Measurements from ENCODE around the gene ONECUT3.
A peak's percentile ranks its signal among the peaks of the same experiment; 100 is the strongest.

Gene ONECUT3

DNA sequence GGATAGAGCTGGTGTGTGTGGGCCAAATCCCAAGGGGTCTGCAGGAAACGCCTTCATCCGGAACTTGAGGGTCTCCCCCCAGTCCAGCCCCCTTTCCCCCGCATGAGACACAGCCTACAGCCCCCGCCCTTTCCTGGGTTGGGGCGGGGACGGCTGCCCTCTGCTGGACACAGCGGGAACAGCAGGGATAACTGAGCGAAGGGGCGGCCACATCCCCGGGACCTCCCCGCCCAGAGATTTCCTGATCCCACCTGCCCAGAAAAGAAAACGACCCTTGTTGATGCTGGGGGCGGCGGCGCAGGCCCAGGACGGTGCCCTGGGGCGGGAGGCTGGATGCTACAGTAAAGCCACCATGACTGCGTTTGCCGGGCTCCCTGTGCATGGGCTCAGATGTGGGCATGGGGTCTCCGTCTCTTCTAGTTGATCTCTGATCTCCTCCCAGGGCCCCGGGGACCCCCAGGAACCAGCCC lies 14.2 kb downstream of the ONECUT3 start:
- TF ChIP-seq, protein P1, sequence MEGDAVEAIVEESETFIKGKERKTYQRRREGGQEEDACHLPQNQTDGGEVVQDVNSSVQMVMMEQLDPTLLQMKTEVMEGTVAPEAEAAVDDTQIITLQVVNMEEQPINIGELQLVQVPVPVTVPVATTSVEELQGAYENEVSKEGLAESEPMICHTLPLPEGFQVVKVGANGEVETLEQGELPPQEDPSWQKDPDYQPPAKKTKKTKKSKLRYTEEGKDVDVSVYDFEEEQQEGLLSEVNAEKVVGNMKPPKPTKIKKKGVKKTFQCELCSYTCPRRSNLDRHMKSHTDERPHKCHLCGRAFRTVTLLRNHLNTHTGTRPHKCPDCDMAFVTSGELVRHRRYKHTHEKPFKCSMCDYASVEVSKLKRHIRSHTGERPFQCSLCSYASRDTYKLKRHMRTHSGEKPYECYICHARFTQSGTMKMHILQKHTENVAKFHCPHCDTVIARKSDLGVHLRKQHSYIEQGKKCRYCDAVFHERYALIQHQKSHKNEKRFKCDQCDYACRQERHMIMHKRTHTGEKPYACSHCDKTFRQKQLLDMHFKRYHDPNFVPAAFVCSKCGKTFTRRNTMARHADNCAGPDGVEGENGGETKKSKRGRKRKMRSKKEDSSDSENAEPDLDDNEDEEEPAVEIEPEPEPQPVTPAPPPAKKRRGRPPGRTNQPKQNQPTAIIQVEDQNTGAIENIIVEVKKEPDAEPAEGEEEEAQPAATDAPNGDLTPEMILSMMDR (conservative IDR thresholded peaks at IDR 0.05; ENCODE audit: low read length): peak; percentile 73
- DNase-seq (ENCODE audit: low read depth): peak; percentile 9
- H3K4me3 ChIP-seq (ENCODE audit: low read length): no peak overlapping the region

DNA sequence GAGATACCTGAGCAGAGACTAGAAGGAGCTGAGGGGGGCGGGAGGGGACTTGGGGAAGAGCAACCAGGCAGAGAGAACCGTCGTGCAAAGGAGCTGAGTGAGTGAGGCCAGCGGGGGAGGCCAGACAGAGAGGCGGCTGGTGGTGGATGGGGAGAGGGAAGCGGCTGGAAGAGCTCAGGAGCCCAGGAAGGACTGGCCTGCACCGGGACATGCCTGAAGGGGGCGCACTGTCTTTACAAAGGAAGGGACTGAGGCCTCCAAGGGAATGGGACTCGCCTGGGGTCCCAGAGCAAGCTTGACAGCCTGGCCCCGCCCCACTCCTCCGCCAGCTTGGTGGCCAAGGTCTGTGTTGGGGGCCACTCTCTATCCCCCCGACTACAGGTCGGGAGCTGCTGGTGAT lies 14.9 kb downstream of the ONECUT3 start:
- no peak for DNase-seq (ENCODE audit: low read depth)
- TF ChIP-seq, protein P1 (conservative IDR thresholded peaks at IDR 0.05; ENCODE audit: low read length): peak; percentile 18; the same call in 1 of the 2 replicates
- H3K4me3 ChIP-seq (ENCODE audit: low read length): no peak overlapping the region

DNA sequence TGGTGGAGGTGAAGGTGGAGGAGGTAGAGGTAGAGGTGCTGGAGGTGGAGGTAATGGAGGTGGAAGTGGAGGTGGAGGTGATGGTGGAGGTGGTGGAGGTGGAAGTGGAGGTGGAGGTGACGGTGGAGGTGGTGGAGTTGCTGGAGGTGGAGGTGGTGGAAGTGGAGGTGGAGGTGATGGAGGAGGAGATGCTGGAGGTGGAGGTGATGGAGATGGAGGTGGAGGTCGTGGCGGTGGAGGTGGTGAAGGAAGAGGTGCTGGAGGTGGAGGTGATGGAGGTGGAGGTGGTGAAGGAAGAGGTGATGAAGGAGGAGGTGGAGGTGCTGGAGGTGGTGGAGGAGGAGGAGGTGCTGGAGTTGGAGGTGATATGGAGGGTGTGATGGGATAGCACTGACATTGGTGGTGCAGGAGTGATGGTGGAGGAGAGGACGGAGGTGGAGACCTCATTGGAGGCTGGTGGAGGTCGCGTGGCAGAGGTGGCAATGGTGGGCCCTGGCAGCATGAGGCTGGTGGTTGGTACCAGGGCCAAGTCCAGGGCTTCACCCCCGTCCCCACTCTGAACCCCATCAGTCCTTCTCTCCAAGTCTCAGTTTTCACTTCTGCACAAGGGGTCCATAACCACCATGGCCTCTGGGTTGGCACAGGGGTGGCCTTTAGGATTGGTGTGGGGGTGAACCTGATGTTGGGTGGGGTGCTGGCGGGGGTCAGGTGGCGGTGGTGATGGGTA lies 15.8 kb downstream of the ONECUT3 start:
- DNase-seq (ENCODE audit: low read depth): no peak
- H3K4me3 ChIP-seq (ENCODE audit: low read length): no peak overlapping the region
- TF ChIP-seq, protein P1 (conservative IDR thresholded peaks at IDR 0.05; ENCODE audit: low read length): no peak

DNA sequence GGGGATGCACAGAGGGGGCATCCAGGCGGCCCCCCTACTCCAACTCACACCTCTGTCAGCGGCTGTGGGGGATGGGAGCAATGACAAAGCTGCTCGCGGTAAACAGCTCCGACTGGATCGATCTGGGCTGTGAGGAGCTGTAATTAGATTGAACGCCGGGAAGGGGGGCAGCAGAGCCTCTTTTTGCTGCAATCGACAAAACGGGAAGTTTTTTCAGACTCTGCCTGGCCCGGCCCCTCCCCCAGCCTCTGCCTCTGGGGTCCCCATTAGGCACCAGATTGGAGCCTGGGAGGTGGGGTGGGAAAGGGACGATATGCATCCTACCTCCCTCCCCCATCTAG lies 16.3 kb downstream of the ONECUT3 start:
- TF ChIP-seq, protein P1 (conservative IDR thresholded peaks at IDR 0.05; ENCODE audit: low read length): no peak
- no peak for DNase-seq (ENCODE audit: low read depth)
- H3K4me3 ChIP-seq (ENCODE audit: low read length): no peak overlapping the region

DNA sequence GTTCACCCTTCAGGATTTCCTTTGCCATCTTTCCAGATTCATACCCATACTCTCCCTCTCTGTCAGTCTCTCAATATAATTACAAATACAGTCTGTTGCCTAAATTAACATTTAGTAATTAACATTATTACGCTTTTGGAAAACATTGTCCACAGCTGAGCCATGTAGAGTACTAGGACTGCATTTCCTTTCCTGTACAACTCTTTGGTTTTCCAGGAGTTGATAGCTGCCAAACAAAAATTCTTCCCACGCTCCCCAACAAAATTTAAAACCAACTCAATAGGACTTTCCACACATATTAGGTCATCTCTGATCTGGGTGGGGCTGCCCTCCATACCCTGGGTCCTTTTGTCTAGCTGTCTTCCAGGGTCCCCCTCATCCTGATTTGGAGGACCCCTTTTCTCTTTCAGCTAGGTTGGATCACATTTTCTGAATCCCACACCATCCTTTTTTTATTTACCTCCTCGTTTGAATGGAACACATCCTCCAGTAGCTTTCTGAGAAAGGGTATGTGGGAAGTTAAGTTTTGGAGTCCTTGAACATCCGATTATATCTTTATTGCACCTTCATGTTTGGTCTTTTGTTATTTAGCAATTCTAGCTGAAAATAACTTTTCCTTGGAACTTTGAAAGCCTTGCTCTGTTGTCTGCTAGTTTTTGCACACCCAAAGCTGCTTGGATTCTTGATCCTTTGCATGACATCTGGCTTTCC lies 17.7 kb downstream of the ONECUT3 start:
- H3K4me3 ChIP-seq (ENCODE audit: low read length): no peak overlapping the region
- no peak for DNase-seq (ENCODE audit: low read depth)
- TF ChIP-seq, protein P1 (conservative IDR thresholded peaks at IDR 0.05; ENCODE audit: low read length): no peak

DNA sequence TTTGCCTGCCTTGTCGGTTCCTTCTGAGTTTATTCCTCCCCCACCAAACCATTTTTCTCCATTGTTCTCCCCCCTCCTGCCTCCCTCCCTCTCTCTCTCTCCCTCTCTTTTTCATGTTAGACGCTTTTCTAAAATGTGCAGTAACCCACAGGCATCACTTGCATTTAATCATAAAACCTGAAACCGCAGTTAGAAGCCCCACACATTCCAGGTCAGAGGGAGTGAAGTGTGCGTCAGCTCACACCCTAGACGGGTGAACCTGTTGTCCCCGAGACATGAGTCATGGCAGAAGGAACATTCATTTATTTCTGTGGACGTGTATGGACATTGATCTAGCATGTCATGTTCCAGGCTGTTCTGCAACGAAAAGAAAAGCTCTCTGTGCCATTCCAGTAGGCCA lies 19.9 kb downstream of the ONECUT3 start:
- DNase-seq (ENCODE audit: low read depth): peak; percentile 12

More for the DNA sequence above, 19.9 kb downstream of the ONECUT3 start:
- TF ChIP-seq, protein P1 (conservative IDR thresholded peaks at IDR 0.05; ENCODE audit: low read length): no peak
- H3K4me3 ChIP-seq (ENCODE audit: low read length): no peak overlapping the region

Measured in AG10803 (cell line).